Limb (tissue), 2 donors: Measurements from ENCODE around the gene STX4.
A peak's percentile ranks its signal among the peaks of the same experiment; 100 is the strongest.
"Not testable (repeated sequence)": the region's sequence is repeated elsewhere in the genome, so short reads cannot be mapped to it uniquely, and the experiment has no call there.

ENCODE experiments used
- DNase-seq, 2 donors: peaks; one replicate each; pipeline ENCODE4 v3.0.0-alpha.2; 2016; ENCODE audit errors: extremely low spot score in 2 of 2

The STX4 gene

DNA sequence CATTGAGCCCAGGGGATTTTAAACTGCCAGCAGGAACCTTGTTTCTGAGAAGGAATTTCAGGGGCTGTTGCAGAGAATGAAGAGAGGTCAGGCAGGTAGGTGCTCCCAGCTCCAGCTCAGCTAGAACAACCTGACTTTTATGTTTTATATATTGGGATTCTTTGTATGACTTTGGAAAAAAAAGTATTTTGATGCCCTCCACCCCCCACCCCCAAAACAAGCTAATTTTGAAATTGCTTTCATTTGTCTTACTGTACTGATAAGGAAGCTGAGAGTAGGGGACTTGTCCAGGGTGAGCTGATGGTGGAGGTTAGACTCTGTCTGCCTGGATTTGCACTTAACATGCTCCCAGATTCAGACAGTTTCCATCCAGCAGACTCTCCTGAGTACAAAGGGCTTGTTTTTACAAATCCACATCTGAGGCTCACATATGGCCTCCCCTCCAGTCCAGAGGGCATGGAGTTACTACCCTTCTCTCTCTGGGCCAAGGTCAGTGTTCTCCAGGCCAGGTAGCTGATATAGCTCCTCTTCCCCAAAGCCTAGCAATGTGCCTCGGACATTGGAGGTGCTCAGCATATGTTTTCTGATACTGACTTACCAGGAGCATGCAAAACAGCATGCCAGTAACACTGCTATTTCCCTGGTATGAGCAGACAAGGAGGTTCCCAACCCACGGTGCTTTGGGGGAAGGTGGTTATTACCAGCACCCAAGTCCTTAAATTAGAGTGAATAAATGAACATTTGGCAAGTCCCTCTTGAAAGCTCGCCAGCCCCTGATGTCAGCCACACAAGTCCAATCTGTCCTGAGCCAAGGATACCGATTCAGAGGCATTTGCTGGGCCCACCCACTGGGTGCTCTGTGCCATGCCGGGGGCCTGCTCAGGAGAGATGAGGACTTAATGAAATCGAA, 34.3 kb upstream of the STX4 start:
- peak in 1 of 2 donors; percentile 23 for DNase-seq

DNA sequence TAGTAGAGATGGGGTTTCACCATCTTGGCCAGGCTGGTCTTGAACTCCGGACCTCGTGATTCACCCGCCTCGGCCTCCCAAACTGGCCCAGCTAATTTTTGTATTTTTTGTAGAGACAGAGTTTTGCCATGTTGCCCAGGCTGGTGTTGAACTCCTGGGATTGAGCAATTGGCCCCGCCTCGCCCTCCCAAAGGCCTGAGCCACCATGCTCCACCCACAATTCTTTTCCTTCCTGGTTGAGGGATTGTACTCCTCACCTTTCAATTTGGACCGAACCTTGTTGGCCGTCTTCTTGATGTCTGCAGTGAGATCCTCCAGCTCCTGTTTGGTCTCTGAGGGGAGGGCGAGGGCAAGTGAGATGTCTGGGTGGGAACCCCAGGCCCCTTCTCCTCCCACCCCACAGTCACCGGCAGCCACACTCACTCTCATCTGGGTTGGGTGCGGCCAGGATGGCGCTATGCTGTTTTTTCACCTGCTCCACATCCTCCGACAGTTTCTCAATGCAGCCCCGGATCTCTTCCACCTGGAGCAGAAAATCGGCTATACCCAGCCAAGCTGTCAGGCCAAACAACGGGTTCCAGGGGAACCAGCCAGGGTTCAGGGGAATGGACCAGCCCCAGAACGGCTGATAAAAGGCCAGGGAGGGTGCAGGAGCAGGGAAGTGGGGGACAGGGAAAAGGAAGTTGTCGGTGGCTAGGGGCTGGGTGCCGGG, 32.5 kb upstream of the STX4 start:
- DNase-seq, result no peak

DNA sequence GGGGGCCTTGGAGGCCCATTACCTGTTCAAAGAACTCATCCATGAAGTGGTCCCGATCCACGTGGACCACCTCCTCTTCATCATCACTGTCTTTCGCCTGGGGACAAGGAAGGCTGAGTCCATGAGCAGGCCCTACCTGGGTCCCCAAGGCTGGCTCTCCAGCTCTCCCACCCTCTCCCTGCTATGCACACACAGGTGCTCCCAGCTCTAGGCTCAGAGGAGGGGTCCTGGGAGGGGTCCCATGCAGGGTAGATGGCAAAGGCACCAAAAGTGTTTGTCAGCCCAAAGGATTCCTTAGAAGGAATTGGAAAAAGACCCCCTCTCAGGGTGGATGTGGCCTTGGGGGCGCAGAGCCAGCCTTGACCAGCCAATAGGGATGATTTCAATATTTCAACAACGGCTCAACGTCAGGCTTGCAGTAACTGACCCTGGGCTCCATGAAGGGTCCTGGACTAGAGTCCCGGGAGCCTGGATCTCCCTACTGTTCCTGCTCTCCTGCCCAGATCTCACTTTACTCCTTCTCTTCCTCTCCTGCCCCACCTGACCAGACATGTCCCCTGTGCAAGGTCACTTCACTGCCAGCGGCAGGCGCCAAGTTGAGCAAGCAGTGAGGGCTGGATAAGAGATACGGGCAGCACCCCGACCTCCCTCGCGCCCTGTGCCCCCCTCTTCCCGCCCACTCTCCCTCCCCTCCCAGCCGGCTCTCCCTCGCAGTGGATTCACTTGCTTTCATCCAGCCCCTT, 31.7 kb upstream of the STX4 start:
- no peak for DNase-seq

DNA sequence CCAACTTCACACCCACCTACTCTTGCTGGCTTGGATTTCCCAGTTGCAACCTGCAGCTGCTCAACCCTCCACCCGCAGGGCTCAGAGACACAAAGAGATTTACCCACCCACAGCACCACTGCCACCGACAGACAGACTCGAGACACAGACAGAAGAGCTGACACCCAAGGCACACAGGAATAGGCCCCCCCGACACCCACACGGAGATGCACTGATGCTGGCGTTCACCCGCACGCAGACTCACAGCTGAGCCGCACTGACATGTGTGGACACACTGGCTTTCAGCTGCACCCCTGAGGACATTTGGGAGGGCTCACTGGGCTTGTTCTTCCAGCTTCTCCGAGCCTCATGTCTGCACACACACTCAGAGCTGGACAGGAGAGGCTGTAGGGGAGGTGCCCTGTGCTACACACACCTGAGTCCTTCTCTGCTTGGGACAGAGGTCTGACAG, 31.1 kb upstream of the STX4 start:
- peak in 1 of 2 donors; percentile 34 for DNase-seq

DNA sequence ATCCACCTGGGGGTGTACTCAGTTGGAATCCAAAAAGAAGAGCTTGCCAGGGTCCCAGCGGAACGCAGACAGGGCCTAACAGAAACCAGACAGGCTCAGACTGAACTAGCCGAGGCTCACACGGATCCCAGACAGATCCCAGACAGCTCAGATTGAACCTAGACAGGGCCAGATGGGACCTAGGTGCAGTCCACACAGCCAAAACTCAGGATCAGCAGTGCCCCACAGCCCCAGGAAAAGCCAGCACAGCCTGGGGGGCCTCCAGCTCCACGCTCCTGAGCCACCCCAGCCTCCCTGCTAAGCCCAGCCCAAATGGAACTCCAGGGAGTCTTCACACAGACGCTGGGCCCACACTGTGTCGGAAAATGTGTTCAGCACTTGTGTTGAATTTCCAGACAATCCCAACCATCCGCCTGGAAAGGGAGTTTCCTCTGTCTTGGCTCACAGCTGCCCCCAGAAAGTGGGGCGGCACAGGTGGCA, 30.5 kb upstream of the STX4 start:
- DNase-seq, result peak in 1 of 2 donors; percentile 36

DNA sequence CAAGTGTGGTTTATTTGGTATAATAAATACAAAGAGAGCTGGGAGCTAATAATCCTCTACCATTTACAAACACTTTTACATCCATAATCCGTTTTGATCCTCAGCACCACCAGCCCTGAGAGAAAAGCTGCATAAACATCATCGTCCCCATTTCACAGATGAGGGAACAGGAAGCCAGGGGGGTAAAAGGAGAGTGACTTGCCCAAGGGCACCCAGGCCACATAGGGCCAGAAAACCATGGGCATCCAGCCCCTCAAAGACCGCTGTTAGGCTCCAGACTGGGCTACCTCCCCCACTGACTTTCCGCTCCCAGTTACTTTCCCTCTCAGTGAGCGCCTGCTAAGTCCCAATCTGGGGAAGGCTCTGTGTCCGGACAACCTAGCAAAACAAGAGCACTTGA, 29.6 kb upstream of the STX4 start:
- no peak for DNase-seq

DNA sequence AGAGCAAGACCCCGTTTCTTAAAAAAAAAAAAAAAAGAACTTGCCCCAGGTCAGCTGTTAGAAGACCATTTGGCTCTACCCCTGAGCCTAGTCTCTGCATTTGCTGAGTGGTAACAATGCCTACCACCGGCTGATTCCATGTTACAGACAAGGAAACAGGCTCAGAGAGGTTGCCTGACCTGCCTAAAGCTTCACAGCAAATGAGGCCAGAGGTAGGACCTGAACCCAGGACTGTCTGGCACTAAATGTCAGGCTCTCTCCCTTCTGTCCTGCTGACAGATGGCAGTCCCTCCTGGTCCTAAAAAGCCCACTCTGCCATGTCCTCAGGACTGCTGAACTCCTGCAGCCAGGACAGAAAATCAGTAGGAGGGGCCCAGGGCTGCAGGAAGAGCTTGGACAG, 28.7 kb upstream of the STX4 start:
- no peak for DNase-seq

DNA sequence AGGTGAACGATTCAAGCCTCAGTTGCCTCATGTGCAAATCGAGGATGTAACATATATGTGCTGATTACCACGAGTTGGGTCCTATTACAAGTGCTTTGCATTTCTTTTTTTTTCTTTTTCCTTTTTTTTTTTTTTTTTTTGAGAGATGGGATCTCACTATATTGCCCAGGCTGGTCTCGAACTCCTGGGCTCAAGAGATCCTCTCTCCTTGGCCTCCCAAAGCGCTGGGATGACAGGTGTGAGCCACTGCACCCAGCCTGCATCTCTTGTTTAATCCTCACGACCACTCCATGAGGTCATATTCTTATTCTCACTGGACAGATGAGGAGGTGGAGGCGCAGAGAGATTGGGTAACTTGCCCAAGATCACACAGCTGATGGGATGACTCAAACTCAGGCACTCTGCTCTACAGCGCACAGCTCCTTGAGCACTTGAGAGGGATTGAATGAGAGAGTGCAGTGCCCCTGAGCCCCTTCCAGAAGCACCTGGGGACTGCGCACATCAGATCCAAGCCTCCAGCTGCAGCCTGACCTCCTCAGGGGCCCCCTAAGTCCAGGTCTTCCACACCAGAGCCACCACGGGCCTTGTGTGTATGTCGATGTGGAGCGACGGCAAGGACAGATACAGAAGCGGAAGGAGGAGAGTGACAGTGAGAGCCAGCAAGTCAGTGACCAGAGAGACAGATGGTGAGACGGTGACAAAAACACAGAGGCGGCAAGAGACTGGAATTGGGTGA, 27.8 kb upstream of the STX4 start:
- DNase-seq, result no peak

DNA sequence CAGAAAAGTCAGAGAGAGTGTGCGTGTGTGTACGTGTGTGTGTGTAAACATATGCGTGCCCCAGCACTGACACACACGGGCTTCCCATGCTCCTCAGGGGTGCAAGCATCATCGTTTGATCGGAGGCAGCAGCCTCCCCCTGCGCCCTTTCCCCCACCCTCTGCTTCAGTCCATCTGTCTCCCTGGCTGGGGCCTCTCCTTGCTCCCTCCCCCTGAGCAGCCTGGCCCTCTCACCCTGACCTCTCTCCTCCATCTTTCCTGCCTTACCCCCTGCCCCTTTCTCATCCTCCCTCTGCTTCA, 27.3 kb upstream of the STX4 start:
- no peak for DNase-seq

DNA sequence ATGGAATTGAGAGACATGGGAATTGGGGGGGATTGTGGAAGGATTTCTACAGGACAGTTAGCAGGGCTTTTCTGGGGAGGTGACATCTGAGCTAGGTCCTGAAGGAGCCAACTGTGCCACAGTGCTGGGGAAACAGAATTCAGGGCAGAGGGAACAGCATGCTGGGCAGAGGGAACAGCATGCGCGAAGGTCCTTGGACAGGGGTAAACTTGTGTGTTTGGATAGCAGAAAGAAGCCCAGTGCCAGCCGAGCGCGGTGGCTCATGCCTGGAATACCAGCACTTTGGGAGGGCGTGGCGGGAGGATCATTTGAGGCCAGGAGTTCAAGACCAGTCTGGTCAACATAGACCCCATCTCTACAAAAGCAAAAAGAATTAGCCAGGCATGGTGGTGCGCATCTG, 26.8 kb upstream of the STX4 start:
- no peak for DNase-seq

DNA sequence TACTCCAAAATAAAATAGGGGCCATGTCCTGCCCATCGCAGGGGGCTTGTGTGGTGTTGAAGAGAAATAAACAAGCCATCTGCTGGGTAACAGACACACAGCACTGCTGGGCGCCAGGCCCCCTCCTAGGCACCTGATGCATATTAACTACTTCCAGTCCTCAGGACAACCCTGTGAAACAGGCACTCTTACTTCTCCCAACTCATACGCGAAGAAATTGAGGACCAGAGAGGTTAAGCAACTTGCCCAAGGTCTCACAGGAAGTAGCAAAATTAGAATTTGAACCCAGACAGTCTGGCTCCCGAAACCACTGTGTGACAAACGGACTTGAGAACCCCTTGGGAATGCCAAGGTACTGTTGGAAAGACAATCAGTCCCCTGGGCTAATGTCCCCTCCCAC, 25.7 kb upstream of the STX4 start:
- no peak for DNase-seq

DNA sequence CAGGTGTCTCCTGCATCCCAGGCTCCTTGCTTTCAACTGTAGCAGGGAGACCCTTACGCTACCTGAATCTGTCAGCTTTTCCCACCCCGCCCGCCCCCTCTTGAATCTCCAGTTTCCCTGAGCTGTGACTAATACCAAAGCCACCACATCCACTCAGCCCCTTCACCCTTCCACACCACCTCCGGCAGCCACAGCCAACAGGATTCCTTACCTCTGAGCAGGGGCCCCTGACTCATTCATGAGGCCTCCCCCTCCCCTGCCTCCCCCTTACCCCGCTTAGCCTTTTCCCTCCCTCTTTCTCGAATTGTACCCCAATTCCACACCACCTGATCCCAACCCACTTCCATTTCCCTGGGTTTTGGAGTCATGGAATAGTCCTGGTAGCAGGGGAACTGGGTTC, 25.2 kb upstream of the STX4 start:
- no peak for DNase-seq

DNA sequence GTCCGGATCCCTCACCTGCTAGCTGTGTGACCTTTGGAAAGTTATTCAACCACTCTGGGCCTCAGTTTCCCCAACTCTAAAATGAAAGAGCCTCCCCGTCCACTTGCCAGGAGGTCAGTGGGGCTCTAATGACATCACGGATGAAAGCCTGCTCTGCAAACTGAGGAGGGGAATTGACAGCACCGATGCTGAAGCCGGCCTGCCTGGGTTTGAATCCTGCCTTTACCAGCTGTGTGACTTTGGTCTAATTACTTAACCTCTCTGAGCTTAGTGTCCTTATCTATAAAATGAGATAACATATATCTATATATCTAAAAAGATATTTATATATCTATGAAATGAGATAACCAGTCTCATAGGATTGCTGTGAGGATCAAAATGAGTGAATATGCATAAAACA, 24.8 kb upstream of the STX4 start:
- no peak for DNase-seq

DNA sequence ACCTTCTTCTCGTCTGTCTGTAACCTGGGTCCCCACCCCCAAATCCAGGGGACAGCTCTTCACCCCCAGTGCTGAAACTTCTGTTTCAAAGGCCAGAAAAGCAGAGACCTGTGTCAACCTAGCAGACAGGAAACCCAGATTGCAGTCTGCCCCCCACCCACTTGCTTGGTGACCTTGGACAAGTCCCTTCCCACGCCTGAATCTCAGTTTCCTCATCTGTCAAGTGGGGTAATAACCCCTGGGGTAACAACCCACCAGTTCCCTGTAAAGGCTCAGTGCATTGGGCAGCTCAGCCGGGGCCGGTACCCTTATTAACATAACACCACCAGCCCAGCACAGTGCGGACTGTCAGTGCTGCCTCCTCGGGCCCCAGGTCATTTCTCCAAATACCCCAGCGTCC, 24.2 kb upstream of the STX4 start:
- DNase-seq, result no peak

DNA sequence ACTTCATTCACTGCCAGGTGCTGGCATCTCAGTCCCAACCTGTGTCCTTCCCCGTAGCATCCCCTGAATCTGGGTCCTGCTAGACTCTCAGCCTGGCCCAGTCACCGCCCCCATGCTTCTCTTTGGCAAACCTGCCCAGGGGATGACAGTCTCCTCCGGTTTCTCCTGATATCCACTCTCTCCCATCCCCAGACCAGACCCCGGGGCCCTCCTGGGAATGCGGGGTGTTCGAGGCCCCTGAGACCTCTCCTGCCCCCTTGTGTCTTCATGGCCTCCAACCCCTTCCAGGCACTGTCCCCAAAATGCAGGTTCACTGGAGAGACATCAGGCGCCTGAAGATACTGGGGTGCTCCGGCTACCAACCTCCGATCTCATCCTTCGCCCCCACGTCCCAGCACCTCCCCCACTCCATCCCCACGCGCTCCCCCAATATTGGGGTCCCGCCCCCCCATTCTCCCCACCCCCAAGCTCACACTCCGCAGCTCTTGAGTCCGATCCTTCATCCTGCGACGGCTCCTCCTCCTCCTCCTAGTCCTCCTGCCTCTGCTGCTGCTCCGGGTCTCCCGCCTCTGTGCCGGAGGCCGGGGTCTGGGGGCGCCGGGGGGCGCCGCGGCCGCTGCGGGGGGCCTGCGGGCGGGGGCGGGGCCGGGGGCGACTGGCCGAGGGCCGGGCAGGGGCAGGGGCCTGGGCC, 23.3 kb upstream of the STX4 start:
- no peak for DNase-seq

DNA sequence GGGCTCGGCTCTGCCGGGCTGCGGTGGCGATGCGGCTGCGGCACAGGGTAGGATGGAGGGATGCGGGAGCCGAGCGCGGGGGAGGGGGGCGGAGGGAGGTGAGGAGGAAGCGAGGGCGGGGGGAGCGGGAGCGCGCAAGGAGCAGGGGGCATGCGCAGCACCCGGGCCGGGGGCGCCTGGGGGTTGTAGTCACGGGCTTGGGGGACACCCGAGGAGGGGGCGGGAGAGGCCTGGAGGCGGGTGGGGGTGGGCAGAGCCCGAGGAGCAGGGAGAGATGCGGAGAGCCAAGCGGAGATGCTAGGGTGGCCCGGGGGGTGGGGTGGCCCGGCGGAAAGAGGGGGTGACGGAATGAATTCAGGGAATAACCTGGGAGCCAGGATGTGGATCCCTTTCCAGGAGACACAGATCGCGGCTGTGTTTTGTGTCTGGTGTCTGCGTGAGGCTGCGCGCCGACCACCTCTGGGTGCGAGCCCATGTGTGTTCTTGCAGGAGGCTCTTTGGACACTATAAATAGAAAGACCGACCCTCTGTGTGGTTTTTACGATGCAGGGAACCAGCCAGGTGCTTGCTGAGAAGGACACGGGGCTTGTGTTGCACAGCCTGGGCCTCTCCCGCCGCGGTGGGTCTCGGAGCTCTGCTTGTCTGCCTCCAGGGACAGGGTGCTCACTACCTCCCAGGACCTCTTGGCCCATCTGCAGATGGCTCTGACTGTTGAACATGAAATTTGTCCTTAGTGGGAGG, 22.6 kb upstream of the STX4 start, which contains the start of gene STX1B:
TSS of gene STX1B (minus strand) at position 54 of the 741 bp plus-strand sequence. CDS start 242 bp downstream, outside the sequence.
- peak; percentile 69 to 92 for DNase-seq

DNA sequence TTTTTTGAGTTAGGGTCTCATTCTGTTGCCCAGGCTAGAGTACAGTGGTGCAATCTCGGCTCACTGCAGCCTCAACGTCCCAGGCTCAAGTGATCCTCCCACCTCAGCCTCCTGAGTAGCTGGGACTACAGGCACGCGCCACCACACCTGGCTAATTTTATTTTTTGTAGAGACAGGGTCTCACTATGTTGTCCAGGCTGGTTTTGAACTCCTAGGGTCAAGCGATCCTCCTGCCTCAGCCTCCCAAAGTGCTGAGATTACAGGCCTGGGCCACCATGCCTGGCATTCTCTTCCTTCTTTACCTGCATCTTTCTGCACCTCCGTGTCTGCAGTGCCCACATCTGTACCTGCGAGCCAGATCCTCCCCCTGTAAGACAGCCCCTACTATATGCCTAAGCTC, 21.5 kb upstream of the STX4 start:
- DNase-seq, result not testable (repeated sequence)

DNA sequence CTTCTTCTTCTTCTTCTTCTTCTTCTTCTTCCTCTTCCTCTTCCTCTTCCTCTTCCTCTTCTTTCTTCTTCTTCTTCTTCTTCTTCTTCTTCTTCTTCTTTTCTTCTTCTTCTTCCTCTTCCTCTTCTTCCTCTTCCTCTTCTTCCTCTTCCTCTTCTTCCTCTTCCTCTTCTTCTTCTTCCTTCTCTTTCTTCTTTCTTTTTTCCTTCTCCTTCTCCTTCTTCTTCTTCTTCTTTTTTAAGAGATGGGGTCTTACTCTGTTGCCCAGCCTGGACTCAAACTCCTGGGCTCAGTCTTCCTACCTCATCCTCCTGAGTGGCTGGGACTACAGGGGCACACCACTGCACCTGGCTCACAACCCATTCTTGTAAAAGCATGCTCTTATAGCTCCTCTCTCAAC, 20.1 kb upstream of the STX4 start:
- not testable (repeated sequence) for DNase-seq

DNA sequence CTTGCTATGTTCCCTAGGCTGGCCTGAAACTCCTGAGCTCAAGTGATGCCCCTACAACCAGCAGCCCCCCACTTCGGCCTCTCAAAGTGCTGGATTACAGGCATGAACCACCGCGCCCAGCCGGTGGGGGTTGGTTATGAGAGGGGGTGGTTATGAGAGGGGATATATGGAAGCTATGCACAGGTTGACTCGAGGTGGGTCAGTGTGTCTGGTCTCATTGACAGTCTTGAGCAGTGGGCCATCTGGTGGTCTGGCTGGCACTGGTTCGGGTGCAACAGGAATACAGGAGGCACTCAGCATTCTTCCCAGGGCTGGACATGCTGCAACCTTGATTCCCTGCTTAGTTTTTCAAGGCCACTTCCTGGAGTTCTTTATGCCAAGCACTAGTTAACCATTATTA, 17.3 kb upstream of the STX4 start:
- DNase-seq, result no peak

DNA sequence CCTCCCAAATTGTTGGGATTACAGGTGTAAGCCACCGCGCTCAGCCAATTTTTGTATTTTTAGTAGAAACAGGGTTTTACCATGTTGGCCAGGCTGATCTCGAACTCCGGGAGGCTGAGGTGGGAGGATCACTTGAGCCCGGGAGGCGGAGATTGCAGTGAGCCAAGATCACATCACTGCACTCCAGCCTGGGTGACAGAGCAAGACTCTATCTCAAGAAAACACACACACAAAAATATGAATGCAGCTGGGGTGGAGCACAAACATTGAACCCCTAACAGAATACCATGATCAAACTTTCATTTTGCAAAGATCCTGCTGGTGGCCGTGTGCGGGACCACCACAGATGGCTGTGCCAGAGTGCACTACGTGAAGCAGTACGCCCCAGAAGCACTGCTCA, 15.6 kb upstream of the STX4 start:
- DNase-seq, result not testable (repeated sequence)
